NCI-H748 (cell line): ENCODE results near the gene TBL1X.

Experiments used
- DNase-seq: peaks from one replicate; lab custom pipeline; 2025; ENCODE audit not compliant: unreplicated experiment; lab: John Stamatoyannopoulos, UW

TBL1X gene

GRCh38 chrX:9614016-9614415 is 149.2 kb downstream of the TBL1X start:
- DNase-seq: no peak

- no peak for DNase-seq
Measured at GRCh38 chrX:9619133-9619532, 154.3 kb downstream of the TBL1X start.

GRCh38 chrX:9619581-9619980 is 154.7 kb downstream of the TBL1X start:
- peak; percentile 10 for DNase-seq

- no peak for DNase-seq
Measured at GRCh38 chrX:9622128-9622527, 157.3 kb downstream of the TBL1X start.

GRCh38 chrX:9626379-9626778 is 161.5 kb downstream of the TBL1X start:
- DNase-seq: peak; percentile 43

- DNase-seq: no peak
Measured at GRCh38 chrX:9627922-9628321, 163.1 kb downstream of the TBL1X start.

- DNase-seq: no peak
Measured at GRCh38 chrX:9628779-9629493, 164.1 kb downstream of the TBL1X start.

- no peak for DNase-seq
Measured at GRCh38 chrX:9634551-9634950, 169.7 kb downstream of the TBL1X start.

- no peak for DNase-seq
Measured at GRCh38 chrX:9635368-9635767, 170.5 kb downstream of the TBL1X start.

GRCh38 chrX:9635803-9636202 is 170.9 kb downstream of the TBL1X start:
- no peak for DNase-seq

GRCh38 chrX:9638871-9639270 is 174.0 kb downstream of the TBL1X start:
- DNase-seq: no peak

- peak; percentile 31 for DNase-seq
Measured at GRCh38 chrX:9642270-9642995, 177.6 kb downstream of the TBL1X start.

GRCh38 chrX:9643807-9644206 is 178.9 kb downstream of the TBL1X start:
- no peak for DNase-seq

- DNase-seq: no peak
Measured at GRCh38 chrX:9644335-9644734, 179.5 kb downstream of the TBL1X start.

GRCh38 chrX:9646471-9647224 is 181.8 kb downstream of the TBL1X start:
- DNase-seq: no peak

- no peak for DNase-seq
Measured at GRCh38 chrX:9647431-9647830, 182.6 kb downstream of the TBL1X start.

GRCh38 chrX:9650091-9650490 is 185.2 kb downstream of the TBL1X start:
- DNase-seq: no peak

GRCh38 chrX:9651737-9652136 is 186.9 kb downstream of the TBL1X start:
- DNase-seq: no peak

GRCh38 chrX:9654929-9655328 is 190.1 kb downstream of the TBL1X start:
- DNase-seq: peak; percentile 49

GRCh38 chrX:9656277-9656676 is 191.4 kb downstream of the TBL1X start:
- peak; percentile 81 for DNase-seq

- no peak for DNase-seq
Measured at GRCh38 chrX:9656871-9657270, 192.0 kb downstream of the TBL1X start.
